ENCODE results near the gene MSLN. TPM values are rescaled to one million over a fixed set of nuclear protein-coding genes. Genes with fewer than 3 reads are reported as not detected.

The MSLN gene
- total and polyA plus RNA-seq, 9 of the 15 experiments (the other 6 are each of a cell fraction or from before 2014, with no cell fraction given), result not detected

- ATAC-seq (0 out of 3 replicates have a peak, but pooled peaks have one; percentile 9), DNase-seq (ENCODE audit: extremely low read depth in 1 of 4, low spot score in 3 of 4) (no peak), FAIRE-seq (no peak)
- Histone ChIP-seq H3K4me2 (ENCODE audit: insufficient read depth, low read length) (no peak overlapping the region), H3K9ac (ENCODE audit: insufficient read depth in 1 of 2, low read depth in 2 of 2, low read length in 2 of 2) (no peak overlapping the region), H3K79me2 (ENCODE audit: control insufficient read depth, insufficient read depth, low read length) (no peaks in the 10 kb centered on the region), H3K9me3 (replicated peaks; ENCODE audit: control insufficient read depth, insufficient read depth, low read depth, low read length) (no peaks in the 10 kb centered on the region), H3K27ac (ENCODE audit: extremely low read depth, low read depth, low read length) (no peak overlapping the region), H2AFZ (ENCODE audit: low read depth, low read length) (no peak overlapping the region), H3K36me3 (ENCODE audit: control insufficient read depth, insufficient read depth, low read length) (no peaks in the 10 kb centered on the region), H3K4me1 (replicated peaks in 1 of 2; ENCODE audit: control insufficient read depth in 2 of 2, insufficient read depth in 2 of 2, low read length in 2 of 2) (peaks cover 0 to 86% of the 10 kb centered on the region in 2 experiments; a peak in 2 of 5 replicates), H3K9me1 (ENCODE audit: control insufficient read depth, insufficient read depth, low read length) (no peaks in the 10 kb centered on the region), H4K20me1 (replicated peaks; ENCODE audit: control insufficient read depth, insufficient read depth, low read length) (0 out of 2 replicates have a peak, but pooled peaks cover 3% of the 10 kb centered on the region), H3K4me3 (no peak overlapping the region), H3K27me3 (ENCODE audit: control insufficient read depth in 2 of 2, insufficient read depth in 2 of 2, low read length in 2 of 2) (peaks cover 0 to 6% of the 10 kb centered on the region in 2 experiments; a peak in 1 of 5 replicates)
- no TSS peak for BruUV-seq (replicated peaks)
- in situ Hi-C loops (cut with MboI), result no loop called here
- intact Hi-C loops (cut with micrococcal nuclease), result no loop called here
- POLR2A ChIA-PET, result no interaction called here
- 28% methylated on average over 21 of the region's 38 CpGs for WGBS (ENCODE audit: insufficient coverage, low coverage, missing lambda C conversion rate)
- CTCF ChIA-PET (ENCODE audit: low intra/inter-chr PET ratio), result no interaction called here
- TF ChIP-seq SOX6 (IDR thresholded peaks at IDR 0.05) (no peak), ZNF589 (CRISPR knock-in tag; IDR thresholded peaks at IDR 0.05; ENCODE audit: low read depth) (no peak), ATF2 (CRISPR knock-in tag; IDR thresholded peaks at IDR 0.05) (no peak), RBM15 (IDR thresholded peaks at IDR 0.05; ENCODE audit: insufficient read depth, low read length) (no peak), ZNF695 (CRISPR knock-in tag; IDR thresholded peaks at IDR 0.05) (no peak), SRSF7 (optimal IDR thresholded peaks at IDR 0.05; ENCODE audit: low read depth, low read length) (no peak), ZKSCAN8 (CRISPR knock-in tag; IDR thresholded peaks at IDR 0.05) (no peak)
- TF ChIP-seq, protein P1, sequence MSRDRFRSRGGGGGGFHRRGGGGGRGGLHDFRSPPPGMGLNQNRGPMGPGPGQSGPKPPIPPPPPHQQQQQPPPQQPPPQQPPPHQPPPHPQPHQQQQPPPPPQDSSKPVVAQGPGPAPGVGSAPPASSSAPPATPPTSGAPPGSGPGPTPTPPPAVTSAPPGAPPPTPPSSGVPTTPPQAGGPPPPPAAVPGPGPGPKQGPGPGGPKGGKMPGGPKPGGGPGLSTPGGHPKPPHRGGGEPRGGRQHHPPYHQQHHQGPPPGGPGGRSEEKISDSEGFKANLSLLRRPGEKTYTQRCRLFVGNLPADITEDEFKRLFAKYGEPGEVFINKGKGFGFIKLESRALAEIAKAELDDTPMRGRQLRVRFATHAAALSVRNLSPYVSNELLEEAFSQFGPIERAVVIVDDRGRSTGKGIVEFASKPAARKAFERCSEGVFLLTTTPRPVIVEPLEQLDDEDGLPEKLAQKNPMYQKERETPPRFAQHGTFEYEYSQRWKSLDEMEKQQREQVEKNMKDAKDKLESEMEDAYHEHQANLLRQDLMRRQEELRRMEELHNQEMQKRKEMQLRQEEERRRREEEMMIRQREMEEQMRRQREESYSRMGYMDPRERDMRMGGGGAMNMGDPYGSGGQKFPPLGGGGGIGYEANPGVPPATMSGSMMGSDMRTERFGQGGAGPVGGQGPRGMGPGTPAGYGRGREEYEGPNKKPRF (IDR thresholded peaks at IDR 0.05; ENCODE audit: low read depth, low read length), result no peak
- TF ChIP-seq, protein P2, sequence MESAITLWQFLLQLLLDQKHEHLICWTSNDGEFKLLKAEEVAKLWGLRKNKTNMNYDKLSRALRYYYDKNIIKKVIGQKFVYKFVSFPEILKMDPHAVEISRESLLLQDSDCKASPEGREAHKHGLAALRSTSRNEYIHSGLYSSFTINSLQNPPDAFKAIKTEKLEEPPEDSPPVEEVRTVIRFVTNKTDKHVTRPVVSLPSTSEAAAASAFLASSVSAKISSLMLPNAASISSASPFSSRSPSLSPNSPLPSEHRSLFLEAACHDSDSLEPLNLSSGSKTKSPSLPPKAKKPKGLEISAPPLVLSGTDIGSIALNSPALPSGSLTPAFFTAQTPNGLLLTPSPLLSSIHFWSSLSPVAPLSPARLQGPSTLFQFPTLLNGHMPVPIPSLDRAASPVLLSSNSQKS (CRISPR knock-in tag; IDR thresholded peaks at IDR 0.05), result no peak
Observed at GRCh38 chr16:764848-765487, 4.4 kb downstream of the MSLN start.
